Naive thymus-derived CD4-positive, alpha-beta T cell (primary cell): ENCODE measurements around the gene HBD. TPM values are rescaled to one million over a fixed set of nuclear protein-coding genes. Genes with fewer than 3 reads are reported as not detected.

Source experiments
- ATAC-seq: fragments of 150-1000 bp; cut with Tn5 transposase; 2 replicates; pipeline ENCODE4 v1.10.0; 2021; ENCODE audit warnings: mild to moderate bottlenecking, moderate library complexity
- CTCF ChIA-PET: fragments of 350-600 bp; sonication (Branson Sonifier 250); formaldehyde crosslinking; loops from one replicate; lab custom pipeline; 2021; ENCODE audit warnings: antibody characterized with exemption; lab: Charles Lee
- POLR2A ChIA-PET: fragments of 350-600 bp; sonication (Branson Sonifier 250); formaldehyde crosslinking; loops from one replicate; lab custom pipeline; 2021; ENCODE audit warnings: antibody characterized with exemption, inconsistent platforms; lab: Charles Lee
- DNase-seq, 9 donors: peaks; one replicate each; pipeline versions ENCODE4 v3.0.0 to v3.0.0-alpha.2; 2020 to 2022; ENCODE audit warnings: mixed read lengths in 1 of 9
- H3K27ac ChIP-seq: one replicate; pipeline ENCODE4 v1.7.0; 2013; ENCODE audit warnings: mild to moderate bottlenecking, low read depth, low read length, moderate library complexity
- H3K27me3 ChIP-seq, 2 donors: one replicate each; pipeline ENCODE4 v1.7.0; 2013; ENCODE audit warnings: low read length in 2 of 2, mild to moderate bottlenecking in 2 of 2, moderate library complexity in 2 of 2; ENCODE audit not compliant: control insufficient read depth in 2 of 2, insufficient read depth in 2 of 2
- H3K36me3 ChIP-seq, 3 experiments: 1 replicate in 2 of 3; 2 replicates in 1 of 3; pipeline ENCODE4 v1.7.0; 2013; ENCODE audit warnings: low read length in 3 of 3, mild to moderate bottlenecking in 3 of 3, moderate library complexity in 1 of 3; ENCODE audit not compliant: insufficient read depth in 3 of 3, control insufficient read depth in 2 of 3
- H3K4me1 ChIP-seq, 2 donors: one replicate each; pipeline ENCODE4 v1.7.0; 2013; ENCODE audit warnings: low read length in 2 of 2, mild to moderate bottlenecking in 2 of 2, moderate library complexity in 1 of 2; ENCODE audit not compliant: control insufficient read depth in 2 of 2, insufficient read depth in 2 of 2
- H3K4me3 ChIP-seq: 2 replicates; pipeline ENCODE4 v1.7.0; 2013; ENCODE audit warnings: mild to moderate bottlenecking, low read length
- H3K9me3 ChIP-seq, 3 experiments: 1 replicate in 2 of 3; 2 replicates in 1 of 3; pipeline ENCODE4 v1.7.0; 2013; ENCODE audit warnings: low read length in 3 of 3; ENCODE audit not compliant: control insufficient read depth in 2 of 3
- H3K27ac Mint-ChIP-seq, 9 donors: one replicate each; pipeline ENCODE4 v1.8.0; 2020 to 2022; ENCODE audit warnings: mixed read lengths in 9 of 9, mild to moderate bottlenecking in 8 of 9, moderate library complexity in 5 of 9, inconsistent platforms in 2 of 9
- H3K27me3 Mint-ChIP-seq, 5 donors: one replicate each; pipeline ENCODE4 v1.8.0; 2021 to 2022; ENCODE audit warnings: mixed read lengths in 5 of 5, mild to moderate bottlenecking in 1 of 5
- H3K36me3 Mint-ChIP-seq, 5 donors: one replicate each; pipeline ENCODE4 v1.8.0; 2020 to 2022; ENCODE audit warnings: mixed read lengths in 5 of 5, mild to moderate bottlenecking in 3 of 5, inconsistent platforms in 1 of 5
- H3K4me1 Mint-ChIP-seq, 7 donors: one replicate each; pipeline ENCODE4 v1.8.0; 2020 to 2022; ENCODE audit warnings: mixed read lengths in 7 of 7, mild to moderate bottlenecking in 3 of 7, inconsistent platforms in 1 of 7
- H3K4me3 Mint-ChIP-seq, 10 donors: one replicate each; pipeline ENCODE4 v1.8.0; 2020 to 2022; ENCODE audit warnings: mild to moderate bottlenecking in 10 of 10, mixed read lengths in 10 of 10, moderate library complexity in 6 of 10, inconsistent platforms in 2 of 10
- H3K9me3 Mint-ChIP-seq, 11 donors: one replicate each; pipeline ENCODE4 v1.8.0; 2020 to 2022; ENCODE audit warnings: mixed read lengths in 11 of 11, mild to moderate bottlenecking in 4 of 11, inconsistent platforms in 1 of 11, moderate library complexity in 1 of 11
- intact Hi-C, 2 donors: fragments of 100-400 bp; cut with micrococcal nuclease; formaldehyde crosslinking; loops; one replicate each; pipeline ENCODE4 v1.15.1; 2023
- polyA plus RNA-seq, 2 donors: library from polyadenylated mRNA; unstranded; fragments of 300-500 nt; fragmentation: Illumina TruSeq; gene quantifications; one replicate each; pipeline ENCODE4 v1.2.3, GENCODE V29; 2021
- total RNA-seq, 6 experiments: library from RNA in 5 of 6; stranded (reverse) in 5 of 6; gene quantifications; 1 replicate in 5 of 6; 2 replicates in 1 of 6; pipeline ENCODE4 v1.2.3 and lab custom pipeline; 2021 to 2026

The HBD gene
- total RNA-seq (not detected), polyA plus RNA-seq (not detected), total RNA-seq (lab: John Stamatoyannopoulos, UW) (not detected)

DNA sequence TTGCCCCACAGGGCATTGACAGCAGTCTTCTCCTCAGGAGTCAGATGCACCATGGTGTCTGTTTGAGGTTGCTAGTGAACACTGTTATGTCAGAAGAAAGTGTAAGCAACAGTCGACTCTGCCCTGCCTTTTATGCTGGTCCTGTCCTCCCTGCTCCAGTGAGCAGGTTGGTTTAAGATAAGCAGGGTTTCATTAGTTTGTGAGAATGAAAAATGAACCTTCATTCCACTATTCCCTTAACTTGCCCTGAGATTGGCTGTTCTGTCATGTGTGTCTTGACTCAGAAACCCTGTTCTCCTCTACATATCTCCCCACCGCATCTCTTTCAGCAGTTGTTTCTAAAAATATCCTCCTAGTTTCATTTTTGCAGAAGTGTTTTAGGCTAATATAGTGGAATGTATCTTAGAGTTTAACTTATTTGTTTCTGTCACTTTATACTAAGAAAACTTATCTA, at the start of gene HBD:
HBD (minus strand) TSS at position 103 of the 454 bp plus-strand sequence; CDS start at position 53, 50 bp downstream.
- H3K27ac ChIP-seq, result no peak within 1 kb of the TSS
- H3K4me3 ChIP-seq, result no peak within 1 kb of the TSS
- intact Hi-C loops, result no loop called here
- H3K36me3 ChIP-seq, result no peaks in the 10 kb centered on the region
- ATAC-seq (no peak), DNase-seq (no peak)
- H3K9me3 ChIP-seq, result no peaks in the 10 kb centered on the region
- Mint-ChIP-seq H3K36me3 (no peaks in the 10 kb centered on the region), H3K27me3 (peaks cover 5 to 31% (median 13%) of the 10 kb centered on the region in 5 donors), H3K4me1 (peaks cover 0 to 6% (median 0%) of the 10 kb centered on the region in 7 donors), H3K9me3 (no peaks in the 10 kb centered on the region), H3K4me3 (no peak within 1 kb of the TSS), H3K27ac (no peak within 1 kb of the TSS)
- H3K27me3 ChIP-seq, result no peaks in the 10 kb centered on the region
- ChIA-PET POLR2A (no interaction called here), CTCF (no interaction called here)
- no peaks in the 10 kb centered on the region for H3K4me1 ChIP-seq

DNA sequence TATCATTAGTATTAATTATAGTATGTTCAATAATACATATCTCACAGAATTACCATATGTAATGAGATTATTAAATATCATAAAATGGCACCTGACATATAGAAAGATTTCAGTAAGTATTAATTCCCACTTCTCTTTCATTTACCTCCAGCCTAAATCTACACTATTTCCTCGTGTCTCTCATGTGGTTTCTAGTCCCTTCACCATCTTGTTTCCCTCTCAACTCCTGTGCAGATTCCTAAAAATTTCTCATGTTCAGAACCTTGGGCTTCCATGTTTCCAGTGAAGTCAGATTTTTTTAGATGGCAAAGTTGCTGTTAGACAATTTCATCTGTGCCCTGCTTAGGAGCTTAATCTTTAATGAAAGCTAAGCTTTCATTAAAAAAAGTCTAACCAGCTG, 49.6 kb upstream of the HBD start:
- Histone ChIP-seq H3K27ac (no peak overlapping the region), H3K36me3 (no peaks in the 10 kb centered on the region), H3K27me3 (no peaks in the 10 kb centered on the region), H3K9me3 (no peaks in the 10 kb centered on the region), H3K4me1 (no peaks in the 10 kb centered on the region), H3K4me3 (no peak overlapping the region)
- ChIA-PET POLR2A (no interaction called here), CTCF (interaction anchor here (0.6 kb wide), 1 partner anchor 179 kb away, joined by 3 read pairs; no protein-coding TSS in a partner anchor)
- ATAC-seq, result no peak
- Mint-ChIP-seq H3K36me3 (no peaks in the 10 kb centered on the region), H3K4me3 (no peak overlapping the region), H3K27ac (no peak overlapping the region), H3K9me3 (no peaks in the 10 kb centered on the region), H3K27me3 (peaks cover 0 to 7% (median 0%) of the 10 kb centered on the region in 5 donors), H3K4me1 (peaks cover 0 to 3% (median 0%) of the 10 kb centered on the region in 7 donors)
- intact Hi-C loops, result no loop called here
- no peak for DNase-seq

- no peaks in the 10 kb centered on the region for H3K36me3 Mint-ChIP-seq
- Histone ChIP-seq H3K4me1 (no peaks in the 10 kb centered on the region), H3K4me3 (no peak overlapping the region), H3K36me3 (no peaks in the 10 kb centered on the region), H3K9me3 (no peaks in the 10 kb centered on the region), H3K27ac (no peak overlapping the region), H3K27me3 (no peaks in the 10 kb centered on the region)
- H3K4me1 Mint-ChIP-seq, result peaks cover 0 to 3% (median 0%) of the 10 kb centered on the region in 7 donors
- intact Hi-C loops, result no loop called here
- CTCF ChIA-PET, result no interaction called here
- H3K27me3 Mint-ChIP-seq, result peaks cover 0 to 7% (median 0%) of the 10 kb centered on the region in 5 donors
- H3K9me3 Mint-ChIP-seq, result no peaks in the 10 kb centered on the region
- no peak overlapping the region for H3K4me3 Mint-ChIP-seq
- DNase-seq, result no peak
- POLR2A ChIA-PET, result no interaction called here
- no peak for ATAC-seq
- no peak overlapping the region for H3K27ac Mint-ChIP-seq
These were observed 48.8 kb upstream of the HBD start for GRCh38 chr11:5283086-5283485.

GRCh38 chr11:5282628-5283027, 48.3 kb upstream of the HBD start:
- no peak for DNase-seq
- H3K4me3 ChIP-seq, result no peak overlapping the region
- H3K36me3 ChIP-seq, result no peaks in the 10 kb centered on the region
- no peak overlapping the region for H3K4me3 Mint-ChIP-seq
- H3K9me3 Mint-ChIP-seq, result no peaks in the 10 kb centered on the region
- intact Hi-C loops, result no loop called here
- no peak for ATAC-seq
- H3K36me3 Mint-ChIP-seq, result no peaks in the 10 kb centered on the region
- no peaks in the 10 kb centered on the region for H3K27me3 ChIP-seq
- H3K9me3 ChIP-seq, result no peaks in the 10 kb centered on the region
- no peaks in the 10 kb centered on the region for H3K4me1 ChIP-seq
- ChIA-PET POLR2A (no interaction called here), CTCF (no interaction called here)
- peaks cover 0 to 7% (median 0%) of the 10 kb centered on the region in 5 donors for H3K27me3 Mint-ChIP-seq
- H3K4me1 Mint-ChIP-seq, result peaks cover 0 to 3% (median 0%) of the 10 kb centered on the region in 7 donors
- H3K27ac Mint-ChIP-seq, result no peak overlapping the region
- H3K27ac ChIP-seq, result no peak overlapping the region

GRCh38 chr11:5281596-5281995, 47.3 kb upstream of the HBD start:
- ChIA-PET POLR2A (no interaction called here), CTCF (no interaction called here)
- H3K27me3 ChIP-seq, result no peaks in the 10 kb centered on the region
- no peaks in the 10 kb centered on the region for H3K36me3 ChIP-seq
- H3K4me3 Mint-ChIP-seq, result no peak overlapping the region
- intact Hi-C loops, result no loop called here
- no peak overlapping the region for H3K4me3 ChIP-seq
- no peak for DNase-seq
- H3K27me3 Mint-ChIP-seq, result peaks cover 0 to 7% (median 0%) of the 10 kb centered on the region in 5 donors
- ATAC-seq, result no peak
- no peaks in the 10 kb centered on the region for H3K9me3 ChIP-seq
- H3K27ac Mint-ChIP-seq, result no peak overlapping the region
- H3K4me1 ChIP-seq, result no peaks in the 10 kb centered on the region
- no peaks in the 10 kb centered on the region for H3K9me3 Mint-ChIP-seq
- H3K27ac ChIP-seq, result no peak overlapping the region
- no peaks in the 10 kb centered on the region for H3K36me3 Mint-ChIP-seq
- peaks cover 0 to 3% (median 0%) of the 10 kb centered on the region in 7 donors for H3K4me1 Mint-ChIP-seq

DNA sequence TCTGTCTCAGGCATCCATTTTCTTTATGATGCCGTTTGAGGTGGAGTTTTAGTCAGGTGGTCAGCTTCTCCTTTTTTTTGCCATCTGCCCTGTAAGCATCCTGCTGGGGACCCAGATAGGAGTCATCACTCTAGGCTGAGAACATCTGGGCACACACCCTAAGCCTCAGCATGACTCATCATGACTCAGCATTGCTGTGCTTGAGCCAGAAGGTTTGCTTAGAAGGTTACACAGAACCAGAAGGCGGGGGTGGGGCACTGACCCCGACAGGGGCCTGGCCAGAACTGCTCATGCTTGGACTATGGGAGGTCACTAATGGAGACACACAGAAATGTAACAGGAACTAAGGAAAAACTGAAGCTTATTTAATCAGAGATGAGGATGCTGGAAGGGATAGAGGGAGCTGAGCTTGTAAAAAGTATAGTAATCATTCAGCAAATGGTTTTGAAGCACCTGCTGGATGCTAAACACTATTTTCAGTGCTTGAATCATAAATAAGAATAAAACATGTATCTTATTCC, 46.4 kb upstream of the HBD start:
- no peaks in the 10 kb centered on the region for H3K4me1 ChIP-seq
- no peaks in the 10 kb centered on the region for H3K27me3 ChIP-seq
- no peak for DNase-seq
- Mint-ChIP-seq H3K9me3 (no peaks in the 10 kb centered on the region), H3K4me1 (peaks cover 0 to 3% (median 0%) of the 10 kb centered on the region in 7 donors), H3K27me3 (peaks cover 0 to 7% (median 0%) of the 10 kb centered on the region in 5 donors), H3K27ac (peak overlapping the region in 1 of 9 donors; percentile 16), H3K36me3 (no peaks in the 10 kb centered on the region), H3K4me3 (no peak overlapping the region)
- ATAC-seq, result peak; percentile 66
- H3K4me3 ChIP-seq, result no peak overlapping the region
- CTCF ChIA-PET, result no interaction called here
- no peak overlapping the region for H3K27ac ChIP-seq
- no peaks in the 10 kb centered on the region for H3K36me3 ChIP-seq
- intact Hi-C loops, result no loop called here
- no peaks in the 10 kb centered on the region for H3K9me3 ChIP-seq
- POLR2A ChIA-PET, result interaction anchor here (0.6 kb wide), 1 partner anchor 167 kb away, joined by 3 read pairs; no protein-coding TSS in a partner anchor

DNA sequence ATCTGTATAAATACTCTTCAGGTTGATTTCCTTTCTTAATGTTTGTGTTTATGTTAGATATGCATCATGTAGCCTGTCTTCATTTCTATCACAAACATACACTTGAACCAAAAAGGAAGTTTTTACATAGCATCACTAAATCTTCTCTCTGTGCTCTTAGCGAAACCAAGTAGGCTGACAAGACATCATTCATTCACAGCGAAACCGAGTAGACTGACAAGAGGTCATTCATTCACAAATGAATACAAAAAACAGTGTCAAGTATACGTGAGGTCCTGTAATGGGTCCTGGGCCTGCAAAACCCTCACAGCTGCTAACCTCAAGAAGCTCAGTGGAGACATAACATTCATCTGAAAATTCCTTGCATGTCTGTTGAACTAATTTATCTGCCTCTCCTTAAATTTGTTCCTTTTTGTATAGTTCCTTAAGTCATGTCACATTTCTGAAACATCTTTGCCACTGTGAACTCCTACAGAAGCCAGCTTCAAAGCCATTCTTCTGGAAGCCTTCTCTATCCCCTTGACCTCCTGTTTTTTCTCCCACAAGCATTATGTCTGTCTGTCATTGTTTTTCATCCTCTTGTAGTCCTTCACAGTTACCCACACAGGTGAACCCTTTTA, 45.3 kb upstream of the HBD start:
- H3K9me3 Mint-ChIP-seq, result no peaks in the 10 kb centered on the region
- POLR2A ChIA-PET, result no interaction called here
- H3K4me3 Mint-ChIP-seq, result no peak overlapping the region
- peaks cover 0 to 9% (median under 1%) of the 10 kb centered on the region in 5 donors for H3K27me3 Mint-ChIP-seq
- H3K36me3 Mint-ChIP-seq, result no peaks in the 10 kb centered on the region
- H3K27ac Mint-ChIP-seq, result no peak overlapping the region
- Histone ChIP-seq H3K4me3 (no peak overlapping the region), H3K27me3 (no peaks in the 10 kb centered on the region), H3K4me1 (no peaks in the 10 kb centered on the region), H3K36me3 (no peaks in the 10 kb centered on the region), H3K9me3 (no peaks in the 10 kb centered on the region), H3K27ac (no peak overlapping the region)
- intact Hi-C loops, result no loop called here
- CTCF ChIA-PET, result no interaction called here
- H3K4me1 Mint-ChIP-seq, result peaks cover 0 to 3% (median 0%) of the 10 kb centered on the region in 7 donors
- ATAC-seq (no peak), DNase-seq (no peak)
